H1 (cell line): ENCODE measurements around the gene SORL1-AS1.

Experiments
- ASH2L ChIP-seq: fragments of 200-600, 300-600 bp; sonication (generic); IDR thresholded peaks from one replicate; pipeline ENCODE4 v1.7.1; 2017; ENCODE audit warnings: low read length
- ATF3 ChIP-seq: IDR thresholded peaks from 2 replicates; pipeline ENCODE4 v1.6.1; 2011; ENCODE audit warnings: low read depth, mild to moderate bottlenecking, low read length; ENCODE audit not compliant: insufficient read depth
- BACH1 ChIP-seq: IDR thresholded peaks from 2 replicates; pipeline ENCODE4 v1.6.1; 2012; ENCODE audit warnings: low read length, improper control_type of control experiment
- CHD2 ChIP-seq: IDR thresholded peaks from 2 replicates; pipeline ENCODE4 v1.6.1; 2012; ENCODE audit warnings: low read length, improper control_type of control experiment
- CTCF ChIP-seq, 3 experiments: IDR thresholded peaks; 1 replicate in 2 of 3; 2 replicates in 1 of 3; pipeline versions ENCODE4 v1.5.1 to v1.6.1; 2011; ENCODE audit warnings: low read length in 3 of 3, mild to moderate bottlenecking in 3 of 3, inconsistent platforms in 2 of 3, low read depth in 1 of 3, moderate library complexity in 1 of 3; ENCODE audit not compliant: insufficient read depth in 1 of 3; ENCODE audit errors: control extremely low read depth in 1 of 3
- GABPA ChIP-seq: IDR thresholded peaks from 2 replicates; pipeline ENCODE4 v1.6.1; 2011; ENCODE audit warnings: mild to moderate bottlenecking, low read length, moderate library complexity, borderline replicate concordance; ENCODE audit not compliant: insufficient read depth
- HDAC6 ChIP-seq: IDR thresholded peaks from one replicate; pipeline ENCODE4 v1.7.1; 2012; ENCODE audit warnings: low read depth, mild to moderate bottlenecking, inconsistent platforms, low read length, moderate library complexity
- JUND ChIP-seq: IDR thresholded peaks from 2 replicates; pipeline ENCODE4 v1.6.1; 2011; ENCODE audit warnings: mild to moderate bottlenecking, improper control_type of control experiment, low read length
- KDM5A ChIP-seq: fragments of 200-600 bp; IDR thresholded peaks from 2 replicates; pipeline ENCODE4 v1.7.1; 2012; ENCODE audit warnings: mild to moderate bottlenecking, low read length, inconsistent platforms, mixed read lengths
- POLR2A ChIP-seq, 2 experiments: IDR thresholded peaks; 1 replicate in 1 of 2; 2 replicates in 1 of 2; pipeline ENCODE4 v1.6.1; 2011; ENCODE audit warnings: low read depth in 2 of 2, low read length in 2 of 2, mild to moderate bottlenecking in 2 of 2; ENCODE audit errors: control extremely low read depth in 1 of 2
- POLR2AphosphoS5 ChIP-seq: IDR thresholded peaks from 2 replicates; pipeline ENCODE4 v1.6.1; 2011; ENCODE audit warnings: low read depth, low read length
- RNF2 ChIP-seq: fragments of 200-900, 300-1000 bp; sonication (generic); IDR thresholded peaks from 2 replicates; pipeline ENCODE4 v1.7.1; 2016; ENCODE audit warnings: borderline replicate concordance, low read depth, mild to moderate bottlenecking, antibody characterized with exemption, low read length; ENCODE audit not compliant: poor library complexity, severe bottlenecking; ENCODE audit errors: missing control alignments
- TAF1 ChIP-seq: IDR thresholded peaks from 2 replicates; pipeline ENCODE4 v1.6.1; 2011; ENCODE audit warnings: mild to moderate bottlenecking, low read depth, low read length

GRCh38 chr11:121412711-121413415 lies 39.9 kb downstream of the SORL1-AS1 start:
- TF ChIP-seq POLR2AphosphoS5 (no peak), POLR2A (IDR thresholded peaks at IDR 0.05; ENCODE audit: control extremely low read depth in 1 of 2, low read depth in 2 of 2, low read length in 2 of 2) (no peak), ATF3 (no peak), CTCF (IDR thresholded peaks at IDR 0.05; ENCODE audit: control extremely low read depth in 1 of 3, insufficient read depth in 1 of 3, low read depth in 1 of 3, low read length in 3 of 3) (no peak), JUND (no peak), RNF2 (no peak), GABPA (no peak), KDM5A (no peak), ASH2L (no peak), BACH1 (no peak), CHD2 (no peak), TAF1 (no peak), HDAC6 (no peak)
